Measurements from ENCODE around the gene CLCNKA. TPM values are rescaled to one million over a fixed set of nuclear protein-coding genes. Genes with fewer than 3 reads are reported as not detected.
A peak's percentile ranks its signal among the peaks of the same experiment; 100 is the strongest.

The CLCNKA gene
- polyA plus RNA-seq, 3 donors from 2014 or later = not detected

DNA sequence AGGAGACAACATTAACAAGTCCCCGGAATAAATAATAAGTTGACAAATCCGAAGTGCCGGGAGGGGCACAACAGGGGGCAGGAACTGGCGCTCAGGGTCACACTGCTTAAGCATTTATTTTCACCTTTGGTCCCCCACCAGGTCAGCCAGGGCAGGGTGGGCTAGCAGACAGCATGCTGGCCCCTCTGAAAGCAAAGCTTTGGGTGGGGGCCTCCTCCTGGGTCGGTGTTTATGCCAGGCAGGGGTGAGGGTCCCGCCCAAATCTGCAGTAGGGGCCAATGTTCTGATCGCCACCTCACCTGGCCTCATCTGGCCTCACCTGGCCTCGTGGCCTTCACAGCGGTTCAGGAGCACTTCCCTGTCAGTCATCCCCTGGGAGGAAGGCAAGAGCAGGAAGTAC, 59.8 kb downstream of the CLCNKA start:
- DNase-seq = no peak

GRCh38 chr1:16082283-16083038, 60.6 kb downstream of the CLCNKA start:
- Mint-ChIP-seq H3K9me3 (no peaks in the 10 kb centered on the region), H3K4me3 (no peak overlapping the region), H3K27me3 (ENCODE audit: low read depth in 3 of 3) (peaks cover under 1 to 7% (median 6%) of the 10 kb centered on the region in 3 donors), H3K36me3 (no peaks in the 10 kb centered on the region), H3K4me1 (peaks cover 10 to 14% of the 10 kb centered on the region in 2 donors), H3K27ac (no peak overlapping the region)
- DNase-seq = peak; percentile 58 to 66 (median 62)

More for the DNA sequence above, 59.8 kb downstream of the CLCNKA start:
- Mint-ChIP-seq H3K36me3 (no peaks in the 10 kb centered on the region), H3K27ac (no peak overlapping the region), H3K4me3 (no peak overlapping the region), H3K4me1 (peaks cover 10 to 14% of the 10 kb centered on the region in 2 donors), H3K27me3 (ENCODE audit: low read depth in 3 of 3) (peaks cover 4 to 7% (median 6%) of the 10 kb centered on the region in 3 donors), H3K9me3 (no peaks in the 10 kb centered on the region)

GRCh38 chr1:16083486-16083885, 61.6 kb downstream of the CLCNKA start:
- H3K36me3 Mint-ChIP-seq = no peaks in the 10 kb centered on the region

More at GRCh38 chr1:16083486-16083885, 61.6 kb downstream of the CLCNKA start:
- DNase-seq = no peak
- Mint-ChIP-seq H3K4me3 (no peak overlapping the region), H3K4me1 (peaks cover 10 to 12% of the 10 kb centered on the region in 2 donors), H3K27ac (no peak overlapping the region), H3K27me3 (ENCODE audit: low read depth in 3 of 3) (peaks cover 0 to 10% (median 5%) of the 10 kb centered on the region in 3 donors), H3K9me3 (no peaks in the 10 kb centered on the region)

Other genes starting within 250 kb of the CLCNKA start
- gene UQCRHL, start 214.4 kb upstream of the CLCNKA start, polyA plus RNA-seq = 1 to 10 TPM in 1 of 3 donors, under 1 TPM in 1, not detected in 1; 0.90 to 1.3 TPM
- gene SPEN, start 174.3 kb upstream of the CLCNKA start, polyA plus RNA-seq = 10 to 100 TPM in 1 of 3 donors, 1 to 10 TPM in 2; 1.2 to 46.0 (median 6.0) TPM
- 10 to 100 TPM in 1 of 3 donors, 1 to 10 TPM in 2; 6.1 to 21.4 (median 7.0) TPM for gene ZBTB17, start 45.9 kb upstream of the CLCNKA start, polyA plus RNA-seq
- gene SRARP, start 17.8 kb upstream of the CLCNKA start, polyA plus RNA-seq = not detected
- not detected for gene HSPB7, start 4.0 kb upstream of the CLCNKA start, polyA plus RNA-seq
- not detected for gene CLCNKB, start 21.7 kb downstream of the CLCNKA start, polyA plus RNA-seq
- gene FAM131C, start 51.6 kb downstream of the CLCNKA start, polyA plus RNA-seq = not detected
- gene EPHA2, start 134.0 kb downstream of the CLCNKA start, polyA plus RNA-seq = not detected
- 10 to 100 TPM in 2 of 3 donors, 1 to 10 TPM in 1; 6.1 to 14.3 (median 14.0) TPM for gene ARHGEF19, start 190.6 kb downstream of the CLCNKA start, polyA plus RNA-seq
- gene CPLANE2, start 215.1 kb downstream of the CLCNKA start, polyA plus RNA-seq = 1 to 10 TPM; 1.2 to 3.8 (median 1.8) TPM